Esophagus muscularis mucosa (tissue), 2 donors: ENCODE data around the gene THRB.

Experiments
- POLR2A ChIP-seq: fragments of 450-650 bp; IDR thresholded peaks from one replicate; pipeline ENCODE4 v1.6.1; 2017; ENCODE audit warnings: antibody characterized with exemption, moderate library complexity, mild to moderate bottlenecking, low read depth
- POLR2AphosphoS5 ChIP-seq, 2 donors: sonication (generic); formaldehyde crosslinking; IDR thresholded peaks; one replicate each; pipeline ENCODE4 v1.6.1; 2017; ENCODE audit warnings: antibody characterized with exemption in 2 of 2

GRCh38 chr3:24512564-24513197 is 18.0 kb upstream of the THRB start:
- TF ChIP-seq POLR2AphosphoS5 (IDR thresholded peaks at IDR 0.05) = no peak
- TF ChIP-seq POLR2A = no peak
